Muscle layer of duodenum (tissue), 2 donors: ENCODE data around the gene CCDC192.

Experiments used
- H3K27ac ChIP-seq: one replicate; pipeline ENCODE4 v1.7.0; 2013; ENCODE audit warnings: mild to moderate bottlenecking, low read length
- H3K27me3 ChIP-seq: one replicate; pipeline ENCODE4 v1.7.0; 2013; ENCODE audit warnings: low read depth, mild to moderate bottlenecking, control low read depth, low read length
- H3K36me3 ChIP-seq, 2 donors: one replicate each; pipeline ENCODE4 v1.7.0; 2013; ENCODE audit warnings: low read length in 2 of 2, control low read depth in 1 of 2, mild to moderate bottlenecking in 1 of 2; ENCODE audit not compliant: insufficient read depth in 2 of 2, control insufficient read depth in 1 of 2
- H3K4me1 ChIP-seq, 2 donors: one replicate each; pipeline ENCODE4 v1.7.0; 2013; ENCODE audit warnings: low read length in 2 of 2, mild to moderate bottlenecking in 2 of 2, control low read depth in 1 of 2, moderate library complexity in 1 of 2; ENCODE audit not compliant: insufficient read depth in 2 of 2, control insufficient read depth in 1 of 2
- H3K4me3 ChIP-seq, 2 donors: one replicate each; pipeline ENCODE4 v1.7.0; 2013; ENCODE audit warnings: low read length in 2 of 2, low read depth in 1 of 2, mild to moderate bottlenecking in 1 of 2
- H3K9me3 ChIP-seq, 2 donors: one replicate each; pipeline ENCODE4 v1.7.0; 2013; ENCODE audit warnings: low read length in 2 of 2, control low read depth in 1 of 2, mild to moderate bottlenecking in 1 of 2; ENCODE audit not compliant: control insufficient read depth in 1 of 2
- donor health status: healthy.

Gene CCDC192

GRCh38 chr5:127893232-127893631 lies 190.0 kb downstream of the CCDC192 start:
- no peak overlapping the region for H3K4me3 ChIP-seq
- H3K27ac ChIP-seq, result no peak overlapping the region
- H3K36me3 ChIP-seq, result no peaks in the 10 kb centered on the region
- H3K27me3 ChIP-seq, result no peaks in the 10 kb centered on the region
- peaks cover 8 to 9% of the 10 kb centered on the region in 2 donors for H3K4me1 ChIP-seq
- H3K9me3 ChIP-seq, result no peaks in the 10 kb centered on the region

- Histone ChIP-seq H3K4me3 (no peak overlapping the region), H3K27ac (no peak overlapping the region), H3K36me3 (no peaks in the 10 kb centered on the region), H3K9me3 (no peaks in the 10 kb centered on the region), H3K27me3 (no peaks in the 10 kb centered on the region), H3K4me1 (peaks cover 8 to 9% of the 10 kb centered on the region in 2 donors)
These were observed 191.3 kb downstream of the CCDC192 start for GRCh38 chr5:127894461-127894860.

DNA sequence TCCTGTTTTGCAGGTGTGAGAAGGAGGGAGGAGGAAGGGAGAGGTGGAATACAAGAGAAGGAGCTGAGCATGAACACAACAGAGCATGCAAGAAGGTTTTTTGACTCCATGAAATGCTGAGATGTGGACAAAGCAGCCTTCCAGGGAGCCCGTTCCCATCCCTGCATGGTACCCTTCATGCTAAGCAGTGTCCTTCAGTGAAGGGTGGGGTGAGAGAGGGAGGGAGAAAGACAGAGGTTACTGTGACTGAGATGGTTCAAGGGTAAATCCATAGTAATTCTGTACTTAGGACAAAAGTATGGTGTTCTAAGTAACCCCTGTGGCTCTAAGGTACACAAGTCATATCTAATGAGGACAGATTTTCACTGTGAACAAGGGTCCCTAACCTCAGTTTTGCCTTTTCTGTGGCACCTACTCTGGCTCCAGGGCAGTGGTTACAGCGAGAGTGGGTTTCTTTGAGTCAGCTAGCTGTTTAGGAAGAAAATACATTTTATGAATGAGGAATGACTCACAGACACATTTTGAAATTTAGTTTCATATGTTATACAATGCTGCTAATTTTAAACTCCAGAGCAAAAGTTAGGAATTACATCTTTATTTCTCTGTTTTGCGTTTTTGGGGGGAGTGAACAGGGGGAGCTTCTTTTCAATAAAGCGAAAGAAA lies 195.5 kb downstream of the CCDC192 start:
- no peak overlapping the region for H3K4me3 ChIP-seq
- H3K4me1 ChIP-seq, result no peaks in the 10 kb centered on the region
- H3K9me3 ChIP-seq, result no peaks in the 10 kb centered on the region
- H3K36me3 ChIP-seq, result no peaks in the 10 kb centered on the region
- no peaks in the 10 kb centered on the region for H3K27me3 ChIP-seq
- H3K27ac ChIP-seq, result no peak overlapping the region

GRCh38 chr5:127899214-127899610 lies 196.0 kb downstream of the CCDC192 start:
- Histone ChIP-seq H3K9me3 (no peaks in the 10 kb centered on the region), H3K4me1 (no peaks in the 10 kb centered on the region), H3K27ac (no peak overlapping the region)

DNA sequence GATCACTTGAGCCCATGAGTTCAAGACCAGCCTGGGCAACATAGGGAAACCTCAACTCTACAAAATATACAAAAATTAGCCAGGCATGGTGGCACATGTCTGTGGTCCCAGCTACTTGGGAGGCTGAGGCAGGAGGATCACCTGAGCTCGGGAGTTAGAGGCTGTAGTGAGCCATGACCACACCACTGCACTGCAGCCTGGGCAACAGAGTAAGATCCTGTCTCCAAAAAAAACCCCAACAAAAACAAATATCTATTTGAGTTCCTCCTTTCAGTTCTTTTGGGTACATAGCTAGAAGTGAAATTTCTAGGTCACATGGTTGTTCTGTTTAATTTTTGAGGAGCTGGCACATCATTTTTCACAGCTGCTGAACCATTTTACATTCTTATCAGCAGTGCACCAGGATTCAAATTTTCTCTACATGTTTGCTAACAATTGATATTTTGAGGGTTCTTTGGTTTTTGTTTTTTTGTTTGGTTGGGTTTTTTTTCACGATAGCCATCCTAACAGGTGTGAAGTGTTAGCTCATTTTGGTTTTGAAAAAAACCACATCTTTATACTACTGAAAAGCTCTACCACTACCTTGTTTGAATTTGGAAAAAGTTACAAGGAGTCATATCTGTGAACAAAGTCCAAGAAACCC lies 203.5 kb downstream of the CCDC192 start:
- no peaks in the 10 kb centered on the region for H3K36me3 ChIP-seq
- no peaks in the 10 kb centered on the region for H3K27me3 ChIP-seq
- no peaks in the 10 kb centered on the region for H3K9me3 ChIP-seq
- H3K27ac ChIP-seq, result no peak overlapping the region
- H3K4me3 ChIP-seq, result no peak overlapping the region
- H3K4me1 ChIP-seq, result no peaks in the 10 kb centered on the region

More at GRCh38 chr5:127899214-127899610, 196.0 kb downstream of the CCDC192 start:
- no peaks in the 10 kb centered on the region for H3K27me3 ChIP-seq
- no peak overlapping the region for H3K4me3 ChIP-seq
- H3K36me3 ChIP-seq, result no peaks in the 10 kb centered on the region

DNA sequence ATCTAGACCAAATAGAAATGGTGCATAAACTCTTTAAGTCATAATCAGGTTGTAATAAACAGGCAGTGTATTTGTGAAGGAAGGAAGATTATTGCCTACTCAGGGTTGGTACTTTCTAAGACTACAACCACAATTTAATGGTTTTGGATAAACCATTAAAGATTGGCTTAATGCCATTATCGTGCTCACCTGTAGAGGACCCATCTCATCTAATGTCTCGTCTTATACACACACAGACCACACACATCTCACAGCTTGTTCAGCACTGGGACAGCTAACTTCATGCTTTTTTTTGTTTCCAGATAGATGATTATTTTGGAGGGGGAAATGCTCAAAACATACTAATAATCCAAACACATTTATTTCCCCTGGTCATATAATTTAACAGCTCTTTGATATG lies 204.7 kb downstream of the CCDC192 start:
- H3K36me3 ChIP-seq, result no peaks in the 10 kb centered on the region
- no peaks in the 10 kb centered on the region for H3K27me3 ChIP-seq
- H3K4me3 ChIP-seq, result no peak overlapping the region
- H3K9me3 ChIP-seq, result no peaks in the 10 kb centered on the region
- no peak overlapping the region for H3K27ac ChIP-seq
- H3K4me1 ChIP-seq, result no peaks in the 10 kb centered on the region

- Histone ChIP-seq H3K4me1 (no peaks in the 10 kb centered on the region), H3K4me3 (no peak overlapping the region), H3K27me3 (no peaks in the 10 kb centered on the region), H3K27ac (no peak overlapping the region), H3K9me3 (no peaks in the 10 kb centered on the region), H3K36me3 (no peaks in the 10 kb centered on the region)
These were observed 205.9 kb downstream of the CCDC192 start for GRCh38 chr5:127909066-127909465.

- Histone ChIP-seq H3K4me3 (no peak overlapping the region), H3K27ac (no peak overlapping the region), H3K27me3 (no peaks in the 10 kb centered on the region), H3K4me1 (no peaks in the 10 kb centered on the region), H3K36me3 (no peaks in the 10 kb centered on the region), H3K9me3 (no peaks in the 10 kb centered on the region)
These were observed 206.6 kb downstream of the CCDC192 start for GRCh38 chr5:127909821-127910220.

DNA sequence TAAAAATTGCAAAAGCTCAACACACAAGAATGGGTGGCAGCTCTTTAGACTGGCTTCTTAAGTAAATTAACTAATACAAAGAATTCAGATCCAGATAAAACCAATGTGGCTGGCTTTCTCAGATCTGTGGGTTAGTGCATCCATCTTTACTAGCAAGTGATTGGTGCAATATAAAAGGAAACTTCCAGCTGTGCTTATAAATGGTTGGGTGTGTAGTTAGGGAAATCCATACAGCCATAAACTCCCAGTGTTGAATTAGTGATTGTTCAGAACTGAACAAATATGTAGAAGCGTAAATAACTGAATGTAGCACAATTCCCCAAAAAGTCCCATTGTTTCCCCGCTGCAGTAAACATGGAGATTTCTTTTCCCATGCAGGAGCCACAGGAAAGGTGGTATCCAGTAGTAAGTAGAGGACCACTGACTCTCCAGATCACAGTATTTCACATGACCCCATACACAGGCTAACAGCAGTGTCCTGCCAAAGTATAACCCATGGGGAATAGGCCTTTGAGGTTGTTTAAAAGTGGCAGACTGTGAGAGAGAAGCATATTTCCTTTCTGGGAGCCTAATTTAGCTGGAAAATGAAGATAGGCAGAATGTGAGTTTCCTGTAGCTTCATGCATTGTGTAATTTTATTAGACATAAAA lies 207.2 kb downstream of the CCDC192 start:
- Histone ChIP-seq H3K9me3 (no peaks in the 10 kb centered on the region), H3K27me3 (no peaks in the 10 kb centered on the region), H3K27ac (no peak overlapping the region), H3K4me3 (no peak overlapping the region), H3K36me3 (no peaks in the 10 kb centered on the region), H3K4me1 (no peaks in the 10 kb centered on the region)

DNA sequence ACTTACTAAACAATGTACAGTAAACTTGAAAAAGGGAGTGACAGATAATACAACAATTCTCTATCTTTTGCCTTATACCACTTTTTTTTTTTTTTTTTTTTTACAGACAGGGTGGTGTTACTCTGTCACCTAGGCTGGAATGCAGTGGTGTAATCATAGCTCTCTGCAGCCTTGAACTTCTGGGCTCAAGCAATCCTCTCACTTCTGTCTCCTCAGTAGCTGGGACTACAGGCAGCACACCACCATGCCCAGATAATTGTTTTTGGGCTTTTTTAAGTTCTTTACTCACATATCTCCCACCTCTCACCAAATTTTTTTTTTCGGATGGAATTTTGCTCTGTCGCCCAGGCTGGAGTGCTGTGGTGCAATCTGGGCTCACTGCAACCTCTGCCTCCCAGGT lies 208.4 kb downstream of the CCDC192 start:
- Histone ChIP-seq H3K27me3 (no peaks in the 10 kb centered on the region), H3K4me1 (no peaks in the 10 kb centered on the region), H3K9me3 (no peaks in the 10 kb centered on the region), H3K4me3 (no peak overlapping the region), H3K36me3 (no peaks in the 10 kb centered on the region), H3K27ac (no peak overlapping the region)

GRCh38 chr5:127912411-127912810 lies 209.2 kb downstream of the CCDC192 start:
- H3K36me3 ChIP-seq, result no peaks in the 10 kb centered on the region
- no peaks in the 10 kb centered on the region for H3K9me3 ChIP-seq
- no peaks in the 10 kb centered on the region for H3K27me3 ChIP-seq
- H3K27ac ChIP-seq, result no peak overlapping the region
- no peaks in the 10 kb centered on the region for H3K4me1 ChIP-seq
- H3K4me3 ChIP-seq, result no peak overlapping the region
